HepG2 (cell line): Measurements from ENCODE around the gene GTF2F2. TPM values are rescaled to one million over a fixed set of nuclear protein-coding genes. Genes with fewer than 3 reads are reported as not detected.

Experiments
- ATAC-seq: fragments of 200-7000 bp; cut with Tn5 transposase; 3 replicates; pipeline ENCODE4 v1.9.1; 2020; ENCODE audit warnings: mild to moderate bottlenecking, moderate library complexity
- BruUV-seq: library from RNA; stranded (reverse); fragments of 400-500 nt; replicated peaks from 2 replicates; lab custom pipeline; 2021; lab: Mats Ljungman, UMichigan
- CTCF ChIA-PET: fragments of 300-600 bp; formaldehyde crosslinking; extraction: SDS; loops from one replicate; lab custom pipeline; 2021; ENCODE audit warnings: low total read pairs, inconsistent platforms, low intra/inter-chr PET ratio; lab: Yijun Ruan, JAX
- POLR2A ChIA-PET: fragments of 350-600 bp; sonication (Branson Sonifier 250); formaldehyde crosslinking; loops from one replicate; lab custom pipeline; 2020; ENCODE audit warnings: antibody characterized with exemption, inconsistent platforms; lab: Yijun Ruan, JAX
- DNase-seq: peaks from one replicate; pipeline ENCODE4 v3.0.0-alpha.2; 2015; ENCODE audit warnings: low spot score
- FAIRE-seq: peaks from 3 replicates; lab custom pipeline; 2011; peaks lifted over from hg19 to GRCh38; lab: Jason Lieb, UNC
- H2AFZ ChIP-seq: one replicate; pipeline ENCODE4 v1.6.1; 2011; ENCODE audit warnings: low read length, inconsistent platforms
- H3K27ac ChIP-seq: fragments of 300-600 bp; 3 replicates; pipeline ENCODE4 v1.8.0; 2011; ENCODE audit warnings: mixed run types, mild to moderate bottlenecking, mixed read lengths, low read length, inconsistent platforms; ENCODE audit not compliant: insufficient read depth; ENCODE audit errors: extremely low read length
- H3K27me3 ChIP-seq, 2 experiments: fragments of 200-600 bp in 1 of 2; 2 replicates in 1 of 2; 3 replicates in 1 of 2; pipeline versions ENCODE4 v1.6.0 to v1.8.0; 2011; ENCODE audit warnings: low read length in 2 of 2, mild to moderate bottlenecking in 2 of 2, moderate library complexity in 2 of 2, inconsistent platforms in 1 of 2; ENCODE audit not compliant: insufficient read depth in 2 of 2, control insufficient read depth in 1 of 2
- H3K36me3 ChIP-seq, 2 experiments: fragments of 200-600 bp in 1 of 2; replicated peaks in 1 of 2; 2 replicates in 1 of 2; 3 replicates in 1 of 2; pipeline versions ENCODE4 v1.5.1 to v1.8.0; 2011; ENCODE audit warnings: low read length in 2 of 2, inconsistent platforms in 1 of 2; ENCODE audit not compliant: insufficient read depth in 2 of 2, control insufficient read depth in 1 of 2
- H3K4me1 ChIP-seq: 2 replicates; pipeline ENCODE4 v1.5.1; 2012; ENCODE audit warnings: low read length, inconsistent platforms; ENCODE audit not compliant: insufficient read depth
- H3K4me2 ChIP-seq: 2 replicates; pipeline ENCODE4 v1.6.0; 2011; ENCODE audit warnings: low read depth, low read length, inconsistent platforms
- H3K4me3 ChIP-seq, 3 experiments: fragments of 200-600 bp in 1 of 3; sonication (generic), shearing (Covaris generic) in 1 of 3; replicated peaks in 1 of 3; 2 replicates each; pipeline ENCODE4 v1.5.1; 2011 to 2016; ENCODE audit warnings: low read length in 3 of 3, inconsistent platforms in 2 of 3, low read depth in 2 of 3, mild to moderate bottlenecking in 2 of 3, control low read depth in 1 of 3, mixed read lengths in 1 of 3; ENCODE audit not compliant: insufficient read depth in 1 of 3
- H3K79me2 ChIP-seq: one replicate; pipeline ENCODE4 v1.6.1; 2011; ENCODE audit warnings: low read length, inconsistent platforms; ENCODE audit not compliant: insufficient read depth
- H3K9ac ChIP-seq: 2 replicates; pipeline ENCODE4 v1.6.0; 2011; ENCODE audit warnings: mild to moderate bottlenecking, low read depth, low read length, inconsistent platforms; ENCODE audit not compliant: insufficient read depth
- H3K9me3 ChIP-seq: 2 replicates; pipeline ENCODE4 v1.5.1; 2012; ENCODE audit warnings: mild to moderate bottlenecking, low read length
- H4K20me1 ChIP-seq: 2 replicates; pipeline ENCODE4 v1.6.0; 2011; ENCODE audit warnings: inconsistent platforms, mild to moderate bottlenecking, low read length, moderate library complexity; ENCODE audit not compliant: insufficient read depth
- ARNTL ChIP-seq: sonication (generic); formaldehyde crosslinking; IDR thresholded peaks from 2 replicates; pipeline ENCODE4 v1.4.0; 2020; ENCODE audit warnings: mild to moderate bottlenecking, missing genetic modification reagents
- CREB1 ChIP-seq, 2 experiments: fragments of 450-650 bp in 1 of 2; IDR thresholded peaks; 2 replicates each; pipeline ENCODE4 v1.6.1; 2016 to 2017; ENCODE audit warnings: control low read depth in 1 of 2, mild to moderate bottlenecking in 1 of 2, missing compliant biosample characterization in 1 of 2, missing genetic modification characterization in 1 of 2
- KDM2A ChIP-seq: sonication (generic); formaldehyde crosslinking; IDR thresholded peaks from 2 replicates; pipeline ENCODE4 v1.4.0; 2020; ENCODE audit warnings: low read depth, missing genetic modification reagents, borderline replicate concordance
- KDM3A ChIP-seq: IDR thresholded peaks from 2 replicates; pipeline ENCODE4 v1.6.1; 2018; ENCODE audit warnings: low read depth, missing compliant biosample characterization
- KLF11 ChIP-seq: IDR thresholded peaks from 2 replicates; pipeline ENCODE4 v1.6.1; 2016; ENCODE audit warnings: missing compliant biosample characterization
- THYN1 ChIP-seq: sonication (generic); formaldehyde crosslinking; IDR thresholded peaks from 2 replicates; pipeline ENCODE4 v1.8.1; 2023; ENCODE audit warnings: low read depth, mild to moderate bottlenecking, moderate library complexity, missing genetic modification reagents, borderline replicate concordance
- TP53 ChIP-seq: sonication (generic); formaldehyde crosslinking; conservative IDR thresholded peaks from 2 replicates; pipeline ENCODE4 v1.4.0; 2020; ENCODE audit warnings: missing genetic modification reagents
- ZIK1 ChIP-seq: sonication (generic); formaldehyde crosslinking; IDR thresholded peaks from 2 replicates; pipeline ENCODE4 v1.5.0; 2020; ENCODE audit warnings: mild to moderate bottlenecking, low read depth, missing genetic modification reagents, borderline replicate concordance
- ZNF160 ChIP-seq: sonication (generic); formaldehyde crosslinking; IDR thresholded peaks from 2 replicates; pipeline ENCODE4 v1.8.0; 2022; ENCODE audit warnings: mild to moderate bottlenecking, inconsistent platforms, missing genetic modification reagents
- ZNF232 ChIP-seq: sonication (generic); formaldehyde crosslinking; IDR thresholded peaks from 2 replicates; pipeline ENCODE4 v1.4.0; 2020; ENCODE audit warnings: missing genetic modification reagents, borderline replicate concordance
- ZNF256 ChIP-seq: sonication (generic); formaldehyde crosslinking; conservative IDR thresholded peaks from 2 replicates; pipeline ENCODE4 v1.4.0; 2020; ENCODE audit warnings: missing genetic modification reagents
- ZNF569 ChIP-seq: sonication (generic); formaldehyde crosslinking; IDR thresholded peaks from 2 replicates; pipeline ENCODE4 v1.5.0; 2020; ENCODE audit warnings: mild to moderate bottlenecking, missing genetic modification reagents, moderate library complexity, borderline replicate concordance
- ZNF777 ChIP-seq: sonication (generic); formaldehyde crosslinking; IDR thresholded peaks from 2 replicates; pipeline ENCODE4 v1.4.0; 2020; ENCODE audit warnings: missing genetic modification reagents
- ZSCAN20 ChIP-seq: sonication (generic); formaldehyde crosslinking; IDR thresholded peaks from 2 replicates; pipeline ENCODE4 v1.4.0; 2020; ENCODE audit warnings: missing genetic modification reagents, mild to moderate bottlenecking, borderline replicate concordance
- ZSCAN22 ChIP-seq: sonication (generic); formaldehyde crosslinking; IDR thresholded peaks from 2 replicates; pipeline ENCODE4 v1.4.0; 2020; ENCODE audit warnings: mild to moderate bottlenecking, missing genetic modification reagents
- ZSCAN25 ChIP-seq: sonication (generic); formaldehyde crosslinking; IDR thresholded peaks from 2 replicates; pipeline ENCODE4 v1.8.0; 2022; ENCODE audit warnings: mild to moderate bottlenecking, missing genetic modification reagents
- in situ Hi-C: cut with HindIII; loops from 2 replicates; pipeline ENCODE4 v1.10.0; 2017; ENCODE audit warnings: low pct_unique_long_range_greater_than_20kb; ENCODE audit not compliant: extremely low pct_ligation_motif_present
- intact Hi-C: fragments of 100-400 bp; cut with micrococcal nuclease; formaldehyde crosslinking; loops from one replicate; pipeline ENCODE4 v1.10.0; 2022; ENCODE audit not compliant: unreplicated experiment
- polyA plus RNA-seq, 8 experiments: library from polyadenylated mRNA; depleted of rRNA in 3 of 8; stranded (reverse) in 7 of 8; unstranded in 1 of 8; fragments of >200 nt; fragmentation: Illumina TruSeq in 4 of 8; extraction: Trizol in 4 of 8; gene quantifications; 2 replicates each; pipeline versions ENCODE4 v1.2.1 to v1.2.3, GENCODE V29; 2011 to 2016; ENCODE audit warnings: low read depth in 4 of 8, missing spikeins in 1 of 8, mixed read lengths in 1 of 8; ENCODE audit not compliant: insufficient read depth in 1 of 8
- total RNA-seq, 5 experiments: library from RNA; depleted of rRNA; stranded (reverse); fragments of >200 nt; fragmentation: Illumina TruSeq; extraction: Trizol; gene quantifications; 2 replicates each; pipeline ENCODE4 v1.2.3, GENCODE V29; 2016; ENCODE audit warnings: low read depth in 1 of 5
- TF ChIP-seq, protein P1 (sequence below): sonication (generic); formaldehyde crosslinking; IDR thresholded peaks from 2 replicates; pipeline ENCODE4 v1.8.1; 2023; ENCODE audit warnings: mild to moderate bottlenecking, missing genetic modification reagents, borderline replicate concordance
- TF ChIP-seq, protein P2 (sequence below): sonication (generic); formaldehyde crosslinking; conservative IDR thresholded peaks from 2 replicates; pipeline ENCODE4 v1.4.0; 2020; ENCODE audit warnings: missing genetic modification reagents
- TF ChIP-seq, protein P3 (sequence below): sonication (generic); formaldehyde crosslinking; IDR thresholded peaks from 2 replicates; pipeline ENCODE4 v1.4.0; 2020; ENCODE audit warnings: mild to moderate bottlenecking, missing genetic modification reagents
- TF ChIP-seq, protein P4 (sequence below): sonication (generic); formaldehyde crosslinking; IDR thresholded peaks from 2 replicates; pipeline ENCODE4 v1.4.0; 2020; ENCODE audit warnings: missing genetic modification reagents, borderline replicate concordance
- TF ChIP-seq, protein P5 (sequence below): IDR thresholded peaks from 2 replicates; pipeline ENCODE4 v1.6.1; 2016; ENCODE audit warnings: mild to moderate bottlenecking

GTF2F2 gene
- total and polyA plus RNA-seq, 2 of the 13 experiments (the other 11 are each of a cell fraction or from before 2014, with no cell fraction given) = 10.6 to 32.8 TPM

DNA sequence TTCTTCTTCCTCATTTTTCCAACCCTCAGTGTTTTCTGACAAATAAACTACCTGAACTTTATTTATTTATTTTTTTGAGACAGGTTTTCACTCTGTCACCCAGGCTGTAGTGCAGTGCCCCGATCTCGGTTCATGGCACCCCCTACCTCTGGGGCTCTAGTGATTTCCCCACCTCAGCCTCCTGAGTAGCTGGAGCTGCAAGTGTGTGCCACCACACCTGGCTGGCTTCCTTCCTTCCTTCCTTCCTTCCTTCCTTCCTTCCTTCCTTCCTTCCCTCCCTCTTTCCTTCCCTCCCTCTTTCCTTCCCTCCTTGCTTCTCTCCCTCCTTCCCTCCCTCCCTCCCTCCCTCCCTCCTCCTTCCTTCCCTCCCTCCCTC, 48.2 kb downstream of the GTF2F2 start (continued):
- TF ChIP-seq, protein P1, sequence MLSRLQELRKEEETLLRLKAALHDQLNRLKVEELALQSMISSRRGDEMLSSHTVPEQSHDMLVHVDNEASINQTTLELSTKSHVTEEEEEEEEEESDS (CRISPR knock-in tag) = no peak
- TF ChIP-seq, protein P2, sequence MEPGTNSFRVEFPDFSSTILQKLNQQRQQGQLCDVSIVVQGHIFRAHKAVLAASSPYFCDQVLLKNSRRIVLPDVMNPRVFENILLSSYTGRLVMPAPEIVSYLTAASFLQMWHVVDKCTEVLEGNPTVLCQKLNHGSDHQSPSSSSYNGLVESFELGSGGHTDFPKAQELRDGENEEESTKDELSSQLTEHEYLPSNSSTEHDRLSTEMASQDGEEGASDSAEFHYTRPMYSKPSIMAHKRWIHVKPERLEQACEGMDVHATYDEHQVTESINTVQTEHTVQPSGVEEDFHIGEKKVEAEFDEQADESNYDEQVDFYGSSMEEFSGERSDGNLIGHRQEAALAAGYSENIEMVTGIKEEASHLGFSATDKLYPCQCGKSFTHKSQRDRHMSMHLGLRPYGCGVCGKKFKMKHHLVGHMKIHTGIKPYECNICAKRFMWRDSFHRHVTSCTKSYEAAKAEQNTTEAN = no peak
- TF ChIP-seq ZIK1 (CRISPR knock-in tag) (no peak), ZSCAN20 (no peak), TP53 (CRISPR knock-in tag) (no peak), KLF11 (CRISPR knock-in tag) (no peak), CREB1 (IDR thresholded peaks at IDR 0.05) (no peak), CREB1 (CRISPR knock-in tag; IDR thresholded peaks at IDR 0.05) (no peak), ZSCAN25 (CRISPR knock-in tag) (no peak), ZNF160 (no peak), KDM2A (CRISPR knock-in tag) (no peak), ARNTL (no peak), ZNF232 (CRISPR knock-in tag) (no peak)
- TF ChIP-seq, protein P3, sequence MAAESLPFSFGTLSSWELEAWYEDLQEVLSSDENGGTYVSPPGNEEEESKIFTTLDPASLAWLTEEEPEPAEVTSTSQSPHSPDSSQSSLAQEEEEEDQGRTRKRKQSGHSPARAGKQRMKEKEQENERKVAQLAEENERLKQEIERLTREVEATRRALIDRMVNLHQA = no peak

DNA sequence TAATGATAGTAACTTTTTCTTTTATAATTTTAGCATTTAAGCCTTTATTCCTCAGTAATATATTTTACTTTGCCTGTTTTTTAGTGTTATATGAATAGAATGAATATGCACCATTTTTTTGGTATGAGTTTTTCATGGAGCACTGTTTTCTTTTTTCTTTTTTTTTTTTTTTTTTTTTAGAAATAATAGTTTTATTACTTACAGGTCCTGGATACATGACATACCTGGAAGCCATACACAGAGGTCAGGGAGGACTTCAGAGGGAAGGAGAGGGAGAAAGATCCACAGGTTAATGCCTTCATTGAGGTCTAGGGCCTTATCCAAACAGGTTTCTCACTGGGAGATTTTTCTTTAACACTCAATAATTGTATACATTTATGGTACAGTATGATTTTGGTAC, 54.2 kb downstream of the GTF2F2 start:
- BruUV-seq = no TSS peak
- no peak for DNase-seq
- Histone ChIP-seq H2AFZ (no peak overlapping the region), H4K20me1 (no peaks in the 10 kb centered on the region), H3K4me3 (no peak overlapping the region), H3K36me3 (0 out of 5 replicates have a peak, but pooled peaks cover 1 to 3% of the 10 kb centered on the region in 2 experiments), H3K9me3 (no peaks in the 10 kb centered on the region), H3K27ac (no peak overlapping the region), H3K79me2 (no peaks in the 10 kb centered on the region), H3K27me3 (no peaks in the 10 kb centered on the region), H3K4me2 (no peak overlapping the region), H3K4me1 (peaks cover 22% of the 10 kb centered on the region), H3K9ac (no peak overlapping the region)
- TF ChIP-seq THYN1 = no peak
- TF ChIP-seq ZNF569 (CRISPR knock-in tag) = no peak
- no peak for TF ChIP-seq ZNF256 (CRISPR knock-in tag)
- no peak for TF ChIP-seq ZSCAN22 (CRISPR knock-in tag)
- TF ChIP-seq, protein P4, sequence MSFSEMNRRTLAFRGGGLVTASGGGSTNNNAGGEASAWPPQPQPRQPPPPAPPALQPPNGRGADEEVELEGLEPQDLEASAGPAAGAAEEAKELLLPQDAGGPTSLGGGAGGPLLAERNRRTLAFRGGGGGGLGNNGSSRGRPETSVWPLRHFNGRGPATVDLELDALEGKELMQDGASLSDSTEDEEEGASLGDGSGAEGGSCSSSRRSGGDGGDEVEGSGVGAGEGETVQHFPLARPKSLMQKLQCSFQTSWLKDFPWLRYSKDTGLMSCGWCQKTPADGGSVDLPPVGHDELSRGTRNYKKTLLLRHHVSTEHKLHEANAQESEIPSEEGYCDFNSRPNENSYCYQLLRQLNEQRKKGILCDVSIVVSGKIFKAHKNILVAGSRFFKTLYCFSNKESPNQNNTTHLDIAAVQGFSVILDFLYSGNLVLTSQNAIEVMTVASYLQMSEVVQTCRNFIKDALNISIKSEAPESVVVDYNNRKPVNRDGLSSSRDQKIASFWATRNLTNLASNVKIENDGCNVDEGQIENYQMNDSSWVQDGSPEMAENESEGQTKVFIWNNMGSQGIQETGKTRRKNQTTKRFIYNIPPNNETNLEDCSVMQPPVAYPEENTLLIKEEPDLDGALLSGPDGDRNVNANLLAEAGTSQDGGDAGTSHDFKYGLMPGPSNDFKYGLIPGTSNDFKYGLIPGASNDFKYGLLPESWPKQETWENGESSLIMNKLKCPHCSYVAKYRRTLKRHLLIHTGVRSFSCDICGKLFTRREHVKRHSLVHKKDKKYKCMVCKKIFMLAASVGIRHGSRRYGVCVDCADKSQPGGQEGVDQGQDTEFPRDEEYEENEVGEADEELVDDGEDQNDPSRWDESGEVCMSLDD (CRISPR knock-in tag) = no peak
- TF ChIP-seq, protein P5, sequence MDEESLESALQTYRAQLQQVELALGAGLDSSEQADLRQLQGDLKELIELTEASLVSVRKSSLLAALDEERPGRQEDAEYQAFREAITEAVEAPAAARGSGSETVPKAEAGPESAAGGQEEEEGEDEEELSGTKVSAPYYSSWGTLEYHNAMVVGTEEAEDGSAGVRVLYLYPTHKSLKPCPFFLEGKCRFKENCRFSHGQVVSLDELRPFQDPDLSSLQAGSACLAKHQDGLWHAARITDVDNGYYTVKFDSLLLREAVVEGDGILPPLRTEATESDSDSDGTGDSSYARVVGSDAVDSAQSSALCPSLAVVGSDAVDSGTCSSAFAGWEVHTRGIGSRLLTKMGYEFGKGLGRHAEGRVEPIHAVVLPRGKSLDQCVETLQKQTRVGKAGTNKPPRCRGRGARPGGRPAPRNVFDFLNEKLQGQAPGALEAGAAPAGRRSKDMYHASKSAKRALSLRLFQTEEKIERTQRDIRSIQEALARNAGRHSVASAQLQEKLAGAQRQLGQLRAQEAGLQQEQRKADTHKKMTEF (CRISPR knock-in tag) = no peak
- no peak for TF ChIP-seq ZNF777
- TF ChIP-seq KDM3A (CRISPR knock-in tag) = no peak
- ATAC-seq = no peak
- ChIA-PET CTCF (no interaction called here), POLR2A (no interaction called here)
- no peak for FAIRE-seq
- in situ Hi-C loops = no loop called here
- intact Hi-C loops = no loop called here
